GM19099 (cell line): ENCODE measurements around the gene SPPL2B.

ENCODE experiments used
- POLR2A ChIP-seq: IDR thresholded peaks from 3 replicates; pipeline ENCODE4 v1.6.1; 2011; ENCODE audit warnings: low read depth; ENCODE audit not compliant: insufficient read length; ENCODE audit errors: extremely low read depth

SPPL2B gene

DNA sequence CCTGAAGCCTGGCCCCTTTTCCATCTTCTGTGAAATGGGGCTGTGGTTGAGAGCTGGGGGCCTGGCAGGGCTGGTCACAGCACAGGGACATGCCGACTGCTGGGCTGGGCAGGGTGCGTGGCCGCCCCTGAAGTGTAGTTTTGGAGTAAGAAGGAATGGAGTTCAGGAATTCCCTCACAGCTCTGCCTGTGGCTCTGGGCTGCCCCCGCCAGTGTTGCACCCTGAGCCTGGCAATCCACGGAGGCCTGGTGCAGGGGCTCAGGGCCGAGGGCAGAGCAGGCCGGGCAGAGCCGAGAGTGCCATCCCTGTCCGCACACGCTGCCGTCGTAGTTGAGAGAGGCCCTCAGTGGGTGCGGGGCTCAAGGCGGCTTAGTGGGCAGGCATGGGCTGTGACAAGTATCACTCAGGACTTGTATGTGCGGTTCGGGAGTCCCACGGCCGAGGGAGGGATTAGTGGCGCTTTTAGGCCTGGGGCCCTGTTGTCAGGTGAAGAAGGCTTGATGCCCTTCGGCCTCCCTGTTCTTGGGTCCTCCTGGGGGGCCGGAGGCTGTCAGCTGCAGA, 9.7 kb downstream of the SPPL2B start:
- no peak for TF ChIP-seq POLR2A

DNA sequence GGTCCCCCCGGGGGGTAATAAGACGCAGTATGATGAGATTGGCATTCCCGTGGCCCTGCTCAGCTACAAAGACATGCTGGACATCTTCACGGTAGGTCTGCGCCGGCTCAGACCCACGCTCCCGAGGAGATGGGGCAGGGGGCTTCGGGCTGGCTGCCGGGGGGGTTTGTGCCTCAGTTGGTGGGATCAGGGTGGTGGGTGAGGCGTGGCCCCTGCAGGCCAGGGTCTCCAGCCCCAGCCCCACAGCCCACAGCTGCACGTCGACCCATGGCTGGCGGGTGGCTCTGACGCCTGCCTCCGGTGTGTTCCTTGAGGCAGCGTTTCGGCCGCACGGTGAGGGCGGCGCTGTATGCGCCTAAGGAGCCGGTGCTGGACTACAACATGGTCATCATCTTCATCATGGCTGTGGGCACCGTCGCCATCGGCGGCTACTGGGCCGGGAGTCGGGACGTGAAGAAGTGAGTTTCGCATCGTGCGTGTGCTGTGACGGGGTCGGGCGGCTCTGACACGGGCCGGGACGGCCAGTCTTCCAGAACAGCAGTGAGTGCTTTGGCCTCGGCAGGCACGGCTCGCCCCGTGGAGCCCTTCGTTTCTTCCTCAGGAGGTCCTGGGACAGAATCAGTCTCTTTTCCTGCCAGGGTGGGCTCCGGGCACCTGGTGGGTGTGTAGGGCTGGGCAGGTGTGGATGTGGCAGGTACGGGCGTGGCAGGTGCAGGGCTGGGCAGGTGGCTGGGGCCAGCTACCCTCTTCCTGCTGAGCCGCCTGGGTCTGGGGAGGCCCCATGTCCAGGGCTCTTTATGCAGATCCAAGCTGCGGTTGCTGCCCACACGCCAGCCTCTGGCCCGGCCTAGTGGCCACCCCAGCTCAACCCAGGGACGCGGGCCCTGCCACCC, 10.5 kb downstream of the SPPL2B start:
- no peak for TF ChIP-seq POLR2A

DNA sequence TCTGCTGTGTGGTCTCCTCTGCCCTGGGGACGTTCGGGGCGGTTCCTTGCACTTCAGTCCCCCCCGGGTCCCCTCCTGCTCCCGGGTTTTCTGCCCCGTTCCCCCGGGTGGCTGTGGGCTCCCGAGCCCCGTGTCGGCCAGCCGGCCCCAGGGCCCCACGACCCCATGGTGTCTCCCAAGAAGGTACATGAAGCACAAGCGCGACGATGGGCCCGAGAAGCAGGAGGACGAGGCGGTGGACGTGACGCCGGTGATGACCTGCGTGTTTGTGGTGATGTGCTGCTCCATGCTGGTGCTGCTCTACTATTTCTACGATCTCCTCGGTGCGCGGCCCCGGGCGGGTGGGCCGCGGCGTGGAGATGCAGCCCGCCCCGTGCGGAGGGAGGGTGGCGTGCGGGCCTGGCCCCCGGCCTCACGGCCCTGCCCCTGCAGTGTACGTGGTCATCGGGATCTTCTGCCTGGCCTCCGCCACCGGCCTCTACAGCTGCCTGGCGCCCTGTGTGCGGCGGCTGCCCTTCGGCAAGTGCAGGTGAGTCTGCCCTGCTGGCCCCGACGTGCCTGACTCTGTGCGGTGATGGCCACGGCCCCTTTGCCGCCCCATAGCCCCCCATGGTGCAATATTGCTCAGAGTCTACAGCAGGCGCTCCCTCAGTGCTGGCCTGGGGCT, 11.3 kb downstream of the SPPL2B start:
- no peak for TF ChIP-seq POLR2A

DNA sequence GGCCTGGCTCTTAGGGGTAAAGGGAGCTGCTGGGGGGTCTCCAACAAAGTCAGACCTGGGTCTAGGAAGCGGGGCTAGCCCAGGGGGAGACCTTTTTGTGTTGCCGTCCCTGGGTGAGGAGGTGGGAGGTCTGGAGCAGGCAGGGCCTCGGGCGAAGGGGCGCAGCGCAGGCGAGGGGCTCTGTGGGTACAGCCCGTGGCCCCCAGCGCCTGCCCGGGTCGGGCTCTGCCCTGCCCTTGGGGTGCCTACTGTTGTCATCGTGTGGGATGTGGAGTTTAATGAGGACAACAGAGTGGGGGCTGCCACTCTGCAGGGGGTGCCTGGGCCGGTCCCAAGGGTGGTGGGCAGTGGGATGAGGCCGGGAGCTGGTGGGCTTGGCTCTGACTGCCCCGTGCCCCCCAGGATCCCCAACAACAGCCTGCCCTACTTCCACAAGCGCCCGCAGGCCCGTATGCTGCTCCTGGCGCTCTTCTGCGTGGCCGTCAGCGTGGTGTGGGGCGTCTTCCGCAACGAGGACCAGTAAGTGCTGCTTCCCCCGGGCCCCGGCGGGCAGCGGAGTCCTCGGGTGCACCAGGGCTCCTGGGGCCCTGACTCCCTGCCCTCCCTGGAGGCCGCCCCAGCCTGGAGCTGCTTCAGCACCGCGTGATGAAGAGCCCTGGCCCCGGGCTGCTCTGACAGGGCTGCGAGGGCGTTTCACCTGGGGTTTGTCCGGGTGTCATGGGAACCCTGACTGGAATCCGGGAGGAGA, 12.2 kb downstream of the SPPL2B start:
- no peak for TF ChIP-seq POLR2A

DNA sequence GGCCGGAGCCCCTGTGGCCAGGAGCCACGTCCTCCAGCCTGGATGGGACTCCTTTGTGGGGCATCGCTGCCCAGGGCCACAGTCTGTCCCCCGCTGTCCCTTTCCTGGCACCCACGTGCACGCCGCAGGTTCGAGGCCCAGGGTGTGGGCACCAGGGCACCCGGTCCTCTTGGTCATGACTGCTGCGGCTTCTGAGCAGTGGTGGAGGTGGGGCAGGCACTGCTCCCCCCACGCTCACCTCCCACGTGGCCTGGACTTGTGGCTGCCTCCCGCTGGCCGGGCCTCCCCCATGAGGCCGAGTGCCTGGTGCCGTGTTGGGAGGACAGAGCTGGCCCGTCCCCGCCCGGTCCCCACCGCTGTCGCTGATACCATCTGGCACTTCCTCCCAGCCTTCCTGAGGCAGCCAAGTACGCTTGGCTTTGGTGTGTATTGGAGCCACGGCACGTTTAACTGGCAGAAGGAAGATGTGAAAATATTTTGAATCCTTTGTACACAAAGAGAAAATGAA, 12.8 kb downstream of the SPPL2B start:
- no peak for TF ChIP-seq POLR2A

DNA sequence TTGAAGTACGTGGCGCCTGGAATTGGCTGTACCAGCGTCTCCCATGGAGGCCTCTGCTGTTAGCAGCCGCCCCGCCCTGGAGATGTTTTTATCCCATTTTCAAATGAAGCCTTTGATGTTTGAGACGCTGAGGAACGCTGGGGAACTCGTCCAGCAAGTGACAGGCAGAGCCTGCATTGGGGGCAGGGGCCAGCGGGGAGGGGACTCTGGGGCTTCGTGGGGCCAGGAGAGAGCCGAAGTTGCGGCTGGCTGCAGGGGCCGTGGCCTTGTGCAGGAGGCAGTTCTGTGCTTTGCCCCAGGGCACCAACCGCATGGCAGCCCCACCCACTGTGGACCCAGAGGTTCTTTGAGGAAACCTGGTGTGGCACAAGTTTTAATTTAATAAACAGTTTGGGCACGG, 13.5 kb downstream of the SPPL2B start:
- TF ChIP-seq POLR2A = no peak

DNA sequence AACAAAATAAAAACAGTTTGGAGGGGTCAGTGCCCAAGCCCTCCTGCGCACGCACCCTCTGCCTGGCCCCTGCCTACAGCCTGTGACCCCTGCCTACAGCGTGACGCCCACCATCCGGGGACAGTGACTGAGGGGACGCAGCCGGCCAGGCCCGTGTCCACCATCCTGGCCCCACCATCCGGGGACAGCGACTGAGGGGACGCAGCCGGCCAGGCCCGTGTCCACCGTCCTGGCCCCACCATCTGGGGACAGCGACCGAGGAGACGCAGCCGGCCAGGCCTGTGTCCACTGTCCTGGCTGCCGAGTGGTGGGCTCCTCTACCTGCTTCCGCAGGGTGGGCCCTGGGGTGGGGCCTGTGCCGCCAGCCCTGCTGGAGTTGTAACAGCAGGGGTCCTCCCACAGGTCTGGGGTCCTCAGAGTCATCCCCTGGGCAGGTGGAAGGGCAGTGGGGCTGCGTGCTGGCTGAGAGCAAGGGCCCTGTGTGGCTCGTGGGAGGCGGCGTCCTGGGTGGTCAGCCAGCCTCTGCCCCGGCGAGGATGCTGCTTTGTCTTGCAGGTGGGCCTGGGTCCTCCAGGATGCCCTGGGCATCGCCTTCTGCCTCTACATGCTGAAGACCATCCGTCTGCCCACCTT, 14.3 kb downstream of the SPPL2B start:
- TF ChIP-seq POLR2A = no peak

DNA sequence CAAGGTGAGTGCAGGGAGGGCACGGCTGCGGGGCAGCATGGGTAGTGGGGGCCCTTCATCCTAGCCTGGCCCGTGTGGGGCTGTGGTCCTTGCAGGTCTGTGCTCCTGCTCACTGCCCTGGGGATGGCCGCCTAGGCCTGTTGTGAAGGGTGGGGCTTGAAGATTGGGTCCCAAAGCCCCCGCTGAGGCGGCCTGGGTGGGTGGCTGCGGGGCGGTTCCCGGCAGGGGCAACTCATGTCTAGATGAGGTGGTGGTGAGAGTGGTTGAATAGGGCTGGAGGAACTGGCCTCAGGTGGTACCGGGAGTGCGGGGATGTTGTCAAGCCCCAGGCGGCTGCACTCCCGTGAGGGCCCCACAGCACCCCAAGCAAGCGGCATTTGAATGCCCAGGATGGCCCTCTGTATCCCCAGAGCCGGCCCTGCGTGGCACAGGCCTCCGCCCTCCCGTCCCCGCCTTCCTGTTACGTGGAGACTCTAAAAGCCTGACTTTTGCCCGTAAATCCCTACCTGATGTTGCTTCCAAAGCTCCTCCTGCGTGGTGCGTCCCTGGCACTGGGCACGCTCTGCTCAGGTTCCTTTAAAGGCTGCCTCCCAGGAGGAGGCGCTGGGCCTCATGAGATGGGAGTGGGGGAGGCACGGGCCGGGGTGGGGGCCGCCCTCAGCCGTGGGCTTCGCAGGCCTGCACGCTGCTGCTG, 15.0 kb downstream of the SPPL2B start:
- TF ChIP-seq POLR2A = no peak

DNA sequence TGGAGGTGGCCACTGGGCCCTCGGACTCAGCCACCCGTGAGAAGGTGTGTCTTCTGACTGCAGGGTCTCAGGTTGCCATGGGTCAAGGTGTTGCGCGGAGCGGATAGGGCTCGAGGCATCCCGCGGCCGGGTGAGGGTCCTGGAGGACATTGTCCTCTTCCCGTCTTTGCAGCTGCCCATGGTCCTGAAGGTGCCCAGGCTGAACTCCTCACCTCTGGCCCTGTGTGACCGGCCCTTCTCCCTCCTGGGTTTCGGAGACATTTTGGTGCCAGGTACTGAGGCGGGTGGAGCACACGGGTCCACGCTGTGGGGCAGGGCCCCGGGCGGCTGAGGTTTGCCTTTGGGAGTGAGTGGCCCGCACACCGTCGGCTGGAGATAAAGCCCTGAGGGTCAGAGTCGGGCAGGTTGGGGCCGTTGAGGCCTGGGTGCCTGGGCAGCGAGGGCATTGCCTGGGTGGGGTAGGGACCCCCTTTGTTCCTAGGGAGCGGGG, 15.9 kb downstream of the SPPL2B start:
- TF ChIP-seq POLR2A = no peak

DNA sequence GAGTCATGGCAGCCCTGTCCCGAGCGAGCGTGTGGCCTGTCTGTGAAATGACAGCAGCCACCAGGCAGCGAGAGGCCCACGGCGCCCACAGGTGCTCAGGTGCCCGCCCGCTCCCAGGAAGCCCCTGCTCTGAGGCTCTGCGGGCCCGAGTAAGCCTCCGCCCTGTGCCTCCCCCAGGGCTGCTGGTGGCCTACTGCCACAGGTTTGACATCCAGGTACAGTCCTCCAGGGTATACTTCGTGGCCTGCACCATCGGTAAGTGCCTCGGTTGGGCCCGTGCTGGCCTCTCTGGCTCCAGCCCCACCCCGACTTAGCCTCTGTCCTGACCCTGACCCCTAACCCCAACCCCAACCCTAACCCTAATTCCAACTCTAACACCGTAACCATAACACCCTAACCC, 16.6 kb downstream of the SPPL2B start:
- TF ChIP-seq POLR2A = no peak

DNA sequence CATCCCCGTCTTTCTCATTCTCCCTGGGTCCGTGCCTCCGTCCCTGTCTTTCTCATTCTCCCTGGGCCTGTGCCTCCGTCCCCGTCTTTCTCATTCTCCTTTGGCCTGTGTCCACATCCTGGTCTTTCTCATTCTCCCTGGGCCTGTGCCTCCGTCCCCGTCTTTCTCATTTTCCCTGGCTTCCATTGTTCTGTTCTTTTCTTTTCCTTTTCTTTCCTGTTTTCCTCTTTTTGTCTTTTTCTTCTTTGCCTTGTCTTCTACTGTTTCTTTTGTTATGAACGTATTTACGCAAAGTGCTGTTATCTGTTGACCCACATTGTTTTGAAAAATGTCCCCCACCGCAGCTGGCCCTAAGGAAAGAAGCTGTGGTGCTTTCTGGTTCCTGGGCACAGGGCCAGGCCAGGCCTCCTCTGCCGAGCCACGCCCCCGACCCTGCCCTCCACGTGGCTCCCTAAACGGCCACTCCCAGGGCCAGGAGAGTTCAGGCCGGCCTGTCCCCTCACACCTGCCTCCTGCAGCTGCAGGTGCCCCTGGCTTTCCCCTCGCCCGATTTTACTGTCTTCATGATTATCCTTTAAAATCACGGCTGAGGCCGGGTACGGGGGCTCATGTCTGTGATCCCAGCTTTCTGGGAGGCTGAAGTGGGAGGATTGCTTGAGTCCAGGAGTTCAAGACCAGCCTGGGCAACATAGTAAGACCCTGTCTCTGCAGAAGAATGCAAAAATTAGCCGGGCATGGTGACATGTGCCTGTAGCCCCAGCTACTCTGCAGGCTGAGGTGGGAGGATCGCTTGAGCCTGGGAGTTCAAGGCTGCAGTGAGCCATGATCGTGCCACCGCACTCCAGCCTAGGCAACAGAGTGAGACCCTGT, 17.5 kb downstream of the SPPL2B start:
- no peak for TF ChIP-seq POLR2A

DNA sequence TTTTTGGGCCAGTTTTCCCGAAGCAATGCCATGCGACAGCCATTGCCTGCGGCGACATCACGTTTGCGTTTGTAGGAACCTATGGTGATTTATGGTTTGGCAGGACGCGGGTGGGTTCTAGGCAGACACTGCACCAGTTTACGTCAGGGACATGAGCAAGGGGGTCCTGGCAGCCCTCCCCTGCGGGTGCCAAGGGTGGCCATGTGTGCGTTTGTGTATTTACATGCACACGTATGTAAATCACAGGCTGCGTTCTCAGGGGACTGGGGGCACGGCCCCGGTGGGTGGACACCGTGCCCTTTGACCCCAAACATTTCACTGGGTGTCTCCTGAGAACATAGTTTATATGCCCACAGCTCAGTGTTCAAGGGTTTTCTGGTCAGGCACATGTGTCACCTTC, 22.2 kb downstream of the SPPL2B start:
- TF ChIP-seq POLR2A = no peak

DNA sequence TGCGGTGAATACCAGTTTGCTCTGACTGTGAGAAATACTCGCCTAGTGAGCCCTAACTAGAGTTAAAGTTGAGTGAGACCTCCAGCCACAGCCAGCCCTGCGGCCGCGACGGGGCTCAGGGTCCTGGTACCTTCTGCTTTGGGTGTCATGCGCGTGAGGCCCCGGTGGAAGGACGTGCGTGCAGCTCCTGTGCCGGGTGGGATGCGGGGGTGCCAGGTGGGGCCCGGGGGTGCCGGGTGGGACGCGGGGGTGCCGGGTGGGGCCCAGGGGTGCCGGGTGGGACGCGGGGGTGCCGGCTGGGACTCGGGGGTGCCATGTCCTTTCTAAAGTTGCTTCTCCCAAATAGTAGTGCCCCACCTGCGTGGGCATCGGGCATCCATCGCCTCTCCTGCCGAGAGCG, 23.1 kb downstream of the SPPL2B start:
- TF ChIP-seq POLR2A = no peak
